T-helper 22 cell (primary cell): Measurements from ENCODE around the gene DROSHA.
"Not testable (repeated sequence)": the region's sequence is repeated elsewhere in the genome, so short reads cannot be mapped to it uniquely, and the experiment has no call there.

Experiments used
- DNase-seq: peaks from one replicate; pipeline ENCODE4 v3.0.0-alpha.2; 2020; ENCODE audit warnings: low read depth

Gene DROSHA

GRCh38 chr5:31531888-31532547 is at the start of gene DROSHA, which contains the start of gene C5orf22:
TSS of gene DROSHA (minus strand) at chr5:31532093. CDS start at chr5:31529059, 3,034 bp downstream.
TSS of gene C5orf22 (plus strand) at chr5:31532301. CDS start at chr5:31532393, 92 bp downstream.
- peak; percentile 86 for DNase-seq

DNA sequence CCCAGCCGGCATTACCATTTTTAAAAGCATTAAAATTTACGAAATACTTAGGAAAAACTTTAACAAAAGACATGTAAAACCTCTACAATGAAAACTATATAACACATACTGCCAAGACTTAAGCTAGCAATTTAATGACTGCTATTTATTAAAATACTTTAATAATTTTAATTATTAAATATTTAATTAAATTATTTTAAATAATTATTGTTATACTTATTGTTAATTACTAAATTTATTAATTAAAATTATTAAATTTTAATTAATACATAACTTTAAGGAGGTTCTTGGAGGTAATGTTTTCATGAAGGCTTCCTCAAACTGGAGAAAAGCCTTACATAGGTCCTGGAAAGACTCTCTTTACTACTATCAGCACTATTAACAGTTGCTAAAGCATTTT is 47.7 kb upstream of the DROSHA start:
- no peak for DNase-seq

DNA sequence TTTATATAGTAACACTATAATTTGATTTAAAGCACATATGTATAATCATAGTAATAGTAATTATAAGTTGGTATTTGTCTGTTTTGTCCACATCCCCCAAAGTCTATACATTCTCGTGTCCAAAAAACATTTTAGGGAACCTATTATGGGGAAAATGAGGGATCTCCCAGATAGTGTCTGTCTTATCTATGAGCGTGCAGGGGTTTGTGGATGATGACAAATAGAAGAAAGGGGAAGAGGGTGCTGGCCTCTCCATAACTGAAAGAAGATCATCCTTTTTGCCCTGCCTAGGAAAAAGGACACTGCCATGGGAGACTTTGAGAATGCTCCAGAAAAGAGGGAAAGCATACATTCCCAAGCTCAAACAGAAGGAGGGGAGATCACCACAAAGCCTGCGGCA is 45.5 kb upstream of the DROSHA start:
- no peak for DNase-seq

GRCh38 chr5:31574772-31575171 is 42.9 kb upstream of the DROSHA start:
- no peak for DNase-seq

DNA sequence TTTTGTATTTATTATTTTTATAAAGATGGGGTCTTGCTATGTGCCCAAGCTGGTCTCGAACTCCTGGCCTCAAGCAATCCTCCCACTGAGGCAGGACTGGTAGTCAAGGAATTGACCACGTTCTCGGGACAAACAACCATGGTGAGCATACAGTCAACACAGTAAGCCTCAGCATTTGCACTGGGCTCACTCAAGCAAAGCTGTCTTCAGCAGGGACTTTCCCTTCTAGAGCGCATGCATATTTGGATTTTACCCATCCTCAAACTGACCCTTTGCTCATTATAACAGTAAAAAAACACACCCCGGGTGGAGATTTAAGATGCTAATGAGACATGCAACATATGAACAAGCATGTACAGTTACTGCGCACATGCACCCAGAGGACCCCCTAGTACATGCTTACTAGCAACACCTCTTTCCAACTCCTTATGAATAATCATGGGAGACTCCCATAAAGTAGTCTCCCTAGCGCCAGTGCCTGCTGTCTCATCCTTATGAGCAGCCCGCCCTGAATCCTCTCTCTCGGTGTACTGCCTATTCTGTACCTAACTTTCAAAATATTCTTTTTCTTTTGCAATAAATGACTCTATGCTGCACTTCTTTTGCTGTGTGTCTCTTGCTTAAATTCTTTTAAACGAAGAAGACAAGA is 41.7 kb upstream of the DROSHA start:
- no peak for DNase-seq

DNA sequence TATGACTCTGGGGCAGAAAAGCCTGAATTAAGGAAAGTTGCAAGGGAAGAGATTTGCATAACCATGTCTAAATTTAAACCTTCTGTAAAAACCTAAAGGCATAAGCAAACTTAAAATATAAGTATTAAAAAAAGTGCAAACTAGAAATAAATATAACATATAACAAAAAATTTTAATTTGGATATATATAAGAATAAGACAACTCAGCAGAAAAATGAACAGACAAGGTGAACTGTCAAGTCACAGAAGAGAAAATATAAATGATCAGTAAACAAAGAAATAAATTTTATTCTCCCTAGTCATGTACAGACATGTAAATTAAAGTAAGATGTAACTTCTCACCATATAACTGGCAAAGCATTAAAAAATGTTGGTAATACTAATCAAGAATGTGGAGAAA is 37.2 kb upstream of the DROSHA start:
- DNase-seq, result no peak

DNA sequence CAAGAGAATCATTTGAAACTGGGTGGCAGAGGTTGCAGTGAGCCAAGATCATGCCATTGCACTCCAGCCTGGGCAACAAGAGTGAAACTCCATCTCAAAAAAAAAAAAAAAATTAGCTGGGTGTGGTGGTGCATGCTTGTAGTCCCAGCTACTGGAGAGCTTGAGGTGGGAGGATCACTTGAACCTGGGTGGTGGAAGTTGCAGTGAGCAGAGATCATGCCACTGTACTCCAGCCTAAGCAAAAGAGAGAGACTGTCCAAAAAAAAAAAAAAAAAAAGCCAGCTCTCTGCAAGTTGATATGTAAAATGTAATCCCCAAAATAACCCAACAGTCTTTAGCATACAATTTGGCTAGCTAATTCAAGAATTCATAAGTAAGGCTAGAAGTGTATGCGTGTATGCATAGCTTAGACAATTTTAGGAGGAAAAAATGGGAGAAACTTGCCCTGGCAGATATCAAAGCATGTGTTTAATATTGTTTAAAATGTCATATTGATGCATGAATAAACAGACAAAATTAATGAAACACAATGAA is 36.5 kb upstream of the DROSHA start:
- DNase-seq, result no peak

DNA sequence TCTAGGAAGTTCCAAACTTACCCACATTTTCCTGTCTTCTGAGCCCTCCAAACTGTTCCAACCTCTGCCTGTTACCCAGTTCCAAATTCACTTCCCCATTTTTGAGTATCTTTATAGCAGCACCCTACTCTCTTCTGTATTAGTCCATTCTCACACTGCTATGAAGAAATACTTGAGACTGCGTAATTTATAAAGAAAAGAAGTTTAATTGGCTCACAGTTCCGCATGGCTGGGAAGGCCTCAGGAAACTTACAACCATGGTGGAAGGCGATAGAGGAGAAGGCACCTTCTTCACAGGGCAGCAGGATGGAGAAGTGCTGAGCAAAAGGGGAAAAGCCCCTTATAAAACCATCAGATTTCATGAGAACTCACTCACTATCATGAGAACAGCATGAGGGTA is 34.5 kb upstream of the DROSHA start:
- not testable (repeated sequence) for DNase-seq

GRCh38 chr5:31563216-31563615 is 31.3 kb upstream of the DROSHA start:
- no peak for DNase-seq

DNA sequence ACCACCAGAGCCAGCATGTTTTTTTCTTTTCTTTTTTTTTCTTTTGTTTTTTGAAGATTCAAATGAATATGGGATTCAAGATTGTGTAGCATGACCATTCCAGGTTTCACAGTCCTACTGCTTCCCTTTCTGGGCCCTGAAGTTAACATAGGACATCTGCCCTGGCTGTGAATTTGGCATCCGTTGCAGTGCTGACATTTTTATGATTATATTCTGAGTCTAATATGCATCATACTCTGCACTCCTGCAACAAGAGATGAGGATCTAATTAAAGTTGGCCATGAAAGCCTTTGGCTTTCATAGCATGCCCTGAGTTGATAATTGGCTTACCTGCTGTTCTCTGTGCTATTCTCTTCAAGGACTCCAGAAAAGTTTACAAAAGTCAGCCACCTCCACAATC is 30.1 kb upstream of the DROSHA start:
- DNase-seq, result no peak

DNA sequence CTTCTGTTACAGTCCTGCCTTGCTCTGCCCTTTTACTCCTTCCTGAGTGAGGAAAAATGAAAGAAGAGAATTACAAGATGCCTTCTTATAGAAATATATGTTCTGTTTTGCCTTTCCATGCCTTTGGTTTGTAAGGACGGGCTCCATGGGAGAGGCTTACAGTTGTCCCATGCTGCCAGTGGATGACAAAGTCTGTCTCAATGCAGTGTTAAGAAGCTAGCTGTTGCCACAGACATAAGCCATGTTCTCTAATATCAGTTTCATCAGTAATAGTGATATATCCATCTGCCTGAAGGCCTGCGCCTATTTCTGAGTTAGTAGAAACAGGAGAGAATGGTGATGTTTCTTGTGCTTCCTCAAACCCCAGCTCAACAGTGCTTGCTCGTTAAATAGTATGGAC is 28.0 kb upstream of the DROSHA start:
- DNase-seq, result no peak

GRCh38 chr5:31556461-31556860 is 24.6 kb upstream of the DROSHA start:
- no peak for DNase-seq

GRCh38 chr5:31554552-31554951 is 22.7 kb upstream of the DROSHA start:
- no peak for DNase-seq

DNA sequence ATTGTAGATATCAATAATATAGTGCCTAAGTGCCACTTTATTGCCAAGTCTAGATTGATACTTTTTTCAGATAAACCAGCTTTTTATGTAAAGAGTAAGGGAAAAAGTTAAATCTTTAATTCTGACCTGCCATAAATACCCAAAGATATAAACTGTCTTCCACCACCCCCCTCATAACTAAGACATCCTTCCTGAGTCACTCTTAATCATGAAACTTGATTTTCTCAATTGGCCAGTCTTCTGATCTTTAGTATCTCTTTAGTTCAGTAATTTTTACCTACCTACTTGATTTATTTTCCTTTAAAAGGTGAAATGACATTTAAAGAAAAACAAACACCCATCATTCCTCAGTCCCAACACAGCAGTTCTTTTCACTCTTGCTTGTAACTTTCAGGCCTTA is 22.0 kb upstream of the DROSHA start:
- DNase-seq, result no peak

GRCh38 chr5:31551878-31552277 is 20.0 kb upstream of the DROSHA start:
- DNase-seq, result no peak

DNA sequence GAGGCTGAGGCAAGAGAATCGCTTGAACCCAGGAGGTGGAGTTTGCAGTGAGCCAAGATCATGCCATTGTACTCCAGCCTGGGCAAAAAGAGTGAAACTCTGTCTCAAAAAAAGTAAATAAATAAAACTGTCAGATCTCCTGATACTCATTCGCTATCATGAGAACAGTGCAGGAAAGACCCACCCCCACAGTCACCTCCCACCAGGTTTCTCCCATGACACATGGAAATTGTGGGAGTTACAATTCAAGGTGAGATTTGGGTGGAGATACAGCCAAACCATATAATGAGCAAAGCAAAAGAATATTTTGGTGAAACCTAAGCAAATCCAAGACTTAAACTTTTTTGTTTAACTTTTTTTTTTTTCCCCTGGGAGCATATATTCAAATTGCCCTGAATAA is 17.2 kb upstream of the DROSHA start:
- DNase-seq, result not testable (repeated sequence)

- DNase-seq, result no peak
Measured at GRCh38 chr5:31537851-31538250, 6.0 kb upstream of the DROSHA start.

- DNase-seq, result no peak
Measured at GRCh38 chr5:31537349-31537748, 5.5 kb upstream of the DROSHA start.

DNA sequence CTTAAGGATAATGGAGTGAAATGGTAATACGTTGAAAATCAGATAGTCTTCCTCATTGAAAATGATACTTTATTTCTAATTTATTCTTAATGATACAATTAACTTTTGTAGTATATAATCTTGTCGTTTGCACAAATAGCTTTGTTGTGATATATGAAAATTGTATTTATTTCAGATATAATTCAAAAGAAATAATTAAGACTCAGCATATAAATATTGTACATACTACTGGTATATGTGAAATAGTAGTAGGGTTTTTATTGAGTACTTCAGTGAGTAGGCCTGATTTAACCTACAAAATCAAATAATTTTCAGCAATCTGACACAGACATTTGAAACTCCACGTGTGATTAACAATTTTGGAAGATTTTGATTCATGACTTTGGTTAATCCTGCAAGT is 5.0 kb upstream of the DROSHA start:
- DNase-seq, result no peak

- no peak for DNase-seq
Measured at GRCh38 chr5:31534527-31535046, 2.7 kb upstream of the DROSHA start.

DNA sequence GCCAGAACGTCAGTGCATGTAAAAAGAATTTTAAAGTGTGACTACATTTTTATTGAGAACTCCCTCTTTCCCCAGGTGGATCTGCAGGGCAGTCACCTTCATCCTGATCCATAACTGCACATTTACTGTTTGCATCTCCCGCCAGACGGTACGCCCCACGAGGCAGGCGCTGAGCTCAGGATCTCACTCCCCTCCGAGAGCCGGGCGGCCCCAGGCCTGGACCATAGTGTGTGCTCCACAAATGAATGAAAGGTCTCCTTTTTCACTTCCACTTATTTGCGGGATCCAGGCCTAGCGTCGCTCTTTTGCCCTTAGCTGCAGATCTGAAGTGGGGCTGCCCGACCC is 378 bp downstream of the DROSHA start:
- DNase-seq, result no peak

DNA sequence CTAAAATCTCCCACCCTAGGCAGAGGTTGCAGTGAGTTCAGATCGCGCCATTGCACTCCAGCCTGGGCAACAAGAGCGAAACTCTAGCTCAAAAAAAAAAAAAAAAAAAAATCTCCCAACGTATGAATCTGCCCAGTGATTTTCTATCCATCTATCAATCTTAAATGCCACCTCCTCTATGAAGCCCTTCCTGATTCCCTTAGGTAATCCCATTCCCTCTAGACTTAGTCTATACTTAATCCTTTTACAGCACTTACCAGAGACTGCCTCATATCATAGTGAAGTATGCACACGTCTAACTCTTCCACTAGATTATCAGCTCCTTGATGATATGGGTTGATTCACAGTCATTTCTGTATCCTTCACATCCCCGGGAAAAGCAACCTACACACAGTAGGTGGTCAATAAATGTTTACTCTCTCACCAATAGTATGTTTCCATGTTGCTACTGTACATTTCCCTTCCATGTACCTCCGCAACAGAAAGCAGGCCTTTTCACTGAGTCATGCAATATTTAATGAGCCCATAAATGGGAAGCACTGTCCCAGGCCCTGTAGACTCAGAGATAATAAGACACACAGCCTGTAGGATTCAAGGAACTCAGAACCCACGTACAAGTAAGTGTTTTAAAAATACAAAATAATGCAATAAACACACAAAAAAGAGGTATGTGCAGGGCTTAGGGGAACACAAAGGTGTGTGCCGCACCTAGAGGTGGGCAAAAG is 1.2 kb downstream of the DROSHA start:
- DNase-seq, result no peak

- DNase-seq, result no peak
Measured at GRCh38 chr5:31523041-31523440, 8.9 kb downstream of the DROSHA start.
